ENCODE measurements around the gene DGKG.

DNA sequence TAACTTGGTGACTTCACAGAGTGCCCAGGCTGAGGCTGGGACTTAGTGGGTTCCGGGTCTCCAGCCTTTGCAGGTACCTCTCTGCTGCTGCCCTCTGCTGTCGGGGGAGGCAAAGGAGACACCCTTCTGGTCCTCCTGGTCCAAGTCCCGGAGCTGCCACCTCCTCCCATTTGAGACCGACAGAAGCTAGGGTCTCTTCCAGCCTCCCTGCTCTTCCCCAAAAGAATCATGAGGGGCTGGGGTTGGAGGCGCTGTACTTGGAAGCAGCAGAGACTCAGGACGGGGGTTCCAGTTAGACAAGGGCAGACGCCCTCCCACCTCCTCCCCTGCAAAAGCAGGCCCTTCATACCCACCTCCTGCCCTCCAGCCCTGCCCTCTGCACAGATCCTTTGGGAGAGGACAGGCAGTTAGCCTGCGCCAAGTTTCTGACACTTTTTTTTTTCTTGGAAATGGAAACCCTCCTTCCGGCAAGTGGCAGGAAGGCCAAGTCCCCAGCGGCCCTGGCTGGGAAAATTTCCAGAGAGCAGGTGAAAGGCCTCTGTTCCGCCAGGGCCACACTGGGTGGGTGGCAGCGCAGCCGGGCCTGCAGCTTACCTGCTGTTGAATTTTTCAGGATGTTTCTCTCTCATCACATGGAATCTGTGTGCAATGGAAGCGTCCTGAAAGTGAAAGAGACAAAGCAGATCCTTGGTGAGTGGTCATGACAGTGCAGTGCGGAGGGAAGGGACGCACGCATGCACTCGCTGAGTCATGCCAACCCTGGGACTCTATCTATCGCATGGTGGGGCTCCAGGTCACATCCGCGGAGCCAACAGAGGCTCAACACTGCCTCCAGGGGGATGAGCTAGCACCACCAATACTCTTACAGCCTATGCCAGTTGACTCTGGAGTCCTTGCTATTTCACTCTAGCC lies 119.9 kb downstream of the DGKG start:
- TF ChIP-seq POLR2A (IDR thresholded peaks at IDR 0.05; ENCODE audit: low read depth, low read length): no peak
- no peak for TF ChIP-seq POLR2AphosphoS5 (IDR thresholded peaks at IDR 0.05; ENCODE audit: low read depth, low read length)
- TF ChIP-seq TAF1 (IDR thresholded peaks at IDR 0.05; ENCODE audit: low read depth, low read length): no peak
- TF ChIP-seq SPI1 (IDR thresholded peaks at IDR 0.05; ENCODE audit: low read depth, low read length): no peak
- TF ChIP-seq PAX5 (IDR thresholded peaks at IDR 0.05; ENCODE audit: insufficient read depth, low read length, severe bottlenecking): peak; percentile 7
- TF ChIP-seq POU2F2 (IDR thresholded peaks at IDR 0.05; ENCODE audit: low read depth, low read length): peak; percentile 47; the same call in 1 of the 2 replicates
